Liver (tissue), 9 donors: Measurements from ENCODE around the gene NRDC. TPM values are rescaled to one million over a fixed set of nuclear protein-coding genes. Genes with fewer than 3 reads are reported as not detected.
"Not testable (repeated sequence)": the region's sequence is repeated elsewhere in the genome, so short reads cannot be mapped to it uniquely, and the experiment has no call there.

Experiments
- DNase-seq: peaks from one replicate; pipeline ENCODE4 v3.0.0-alpha.2; 2017; ENCODE audit warnings: low spot score
- H3K27ac ChIP-seq, 2 donors: one replicate each; pipeline ENCODE4 v1.7.0; 2013; ENCODE audit warnings: inconsistent platforms in 2 of 2, low read length in 2 of 2, control low read depth in 1 of 2, low read depth in 1 of 2, mild to moderate bottlenecking in 1 of 2
- H3K27me3 ChIP-seq, 4 donors: one replicate each; pipeline versions ENCODE4 v1.6.1 to v1.7.0; 2013; ENCODE audit warnings: low read length in 3 of 4, inconsistent platforms in 1 of 4, mild to moderate bottlenecking in 1 of 4, moderate library complexity in 1 of 4; ENCODE audit not compliant: control insufficient read depth in 4 of 4, insufficient read depth in 4 of 4
- H3K36me3 ChIP-seq, 4 donors: one replicate each; pipeline versions ENCODE4 v1.6.1 to v1.7.0; 2013; ENCODE audit warnings: low read length in 3 of 4, mild to moderate bottlenecking in 3 of 4, low read depth in 1 of 4, moderate library complexity in 1 of 4; ENCODE audit not compliant: control insufficient read depth in 4 of 4, insufficient read depth in 3 of 4
- H3K4me1 ChIP-seq, 4 donors: one replicate each; pipeline versions ENCODE4 v1.6.1 to v1.7.0; 2013; ENCODE audit warnings: low read length in 3 of 4, mild to moderate bottlenecking in 3 of 4, moderate library complexity in 1 of 4; ENCODE audit not compliant: control insufficient read depth in 4 of 4, insufficient read depth in 4 of 4
- H3K4me3 ChIP-seq, 3 donors: one replicate each; pipeline versions ENCODE4 v1.6.1 to v1.7.0; 2013; ENCODE audit warnings: low read length in 3 of 3, control low read depth in 1 of 3, low read depth in 1 of 3, mild to moderate bottlenecking in 1 of 3
- H3K9ac ChIP-seq, 2 donors: one replicate each; pipeline ENCODE4 v1.7.0; 2013; ENCODE audit warnings: low read length in 2 of 2, mild to moderate bottlenecking in 2 of 2, moderate library complexity in 2 of 2, control low read depth in 1 of 2, low read depth in 1 of 2
- H3K9me3 ChIP-seq, 4 donors: one replicate each; pipeline versions ENCODE4 v1.6.1 to v1.7.0; 2013; ENCODE audit warnings: low read length in 3 of 4; ENCODE audit not compliant: control insufficient read depth in 4 of 4
- EGR1 ChIP-seq, 2 donors: IDR thresholded peaks; 2 replicates each; pipeline ENCODE4 v1.6.1; 2016 to 2018; ENCODE audit warnings: antibody characterized with exemption in 2 of 2, low read depth in 2 of 2
- FOXA1 ChIP-seq: IDR thresholded peaks from 2 replicates; pipeline ENCODE4 v1.6.1; 2016; ENCODE audit warnings: antibody characterized with exemption
- HNF4G ChIP-seq: IDR thresholded peaks from 2 replicates; pipeline ENCODE4 v1.6.1; 2016; ENCODE audit warnings: antibody characterized with exemption
- JUND ChIP-seq, 2 donors: IDR thresholded peaks; 2 replicates each; pipeline ENCODE4 v1.6.1; 2016; ENCODE audit warnings: antibody characterized with exemption in 2 of 2
- REST ChIP-seq: IDR thresholded peaks from 2 replicates; pipeline ENCODE4 v1.6.1; 2016; ENCODE audit warnings: antibody characterized with exemption, mild to moderate bottlenecking
- SP1 ChIP-seq: IDR thresholded peaks from 2 replicates; pipeline ENCODE4 v1.6.1; 2018; ENCODE audit warnings: antibody characterized with exemption, mild to moderate bottlenecking
- TAF1 ChIP-seq: conservative IDR thresholded peaks from 2 replicates; pipeline ENCODE4 v1.6.1; 2016; ENCODE audit warnings: antibody characterized with exemption, mild to moderate bottlenecking
- ZBTB33 ChIP-seq: IDR thresholded peaks from 2 replicates; pipeline ENCODE4 v1.6.1; 2016; ENCODE audit warnings: antibody characterized with exemption
- WGBS: extraction: QIAGEN DNeasy Blood & Tissue Kit; methylation state at CpG from one replicate; pipeline ENCODE4 v1.1.7; 2013; 5-methylcytosine and 5-hydroxymethylcytosine counted together
- polyA plus RNA-seq, 2 donors: library from polyadenylated mRNA; stranded (reverse) in 1 of 2; unstranded in 1 of 2; fragments of 200-250 nt in 1 of 2; fragments of >200 nt in 1 of 2; fragmentation: Nextera tagmentation in 1 of 2; extraction: Ambion mirVana in 1 of 2; gene quantifications; one replicate each; pipeline versions ENCODE4 v1.2.1 to v1.2.3, GENCODE V29; 2013 to 2015
- total RNA-seq, 2 donors: library from RNA; depleted of rRNA; stranded (reverse); fragments of >200 nt; gene quantifications; one replicate each; pipeline ENCODE4 v1.2.3, GENCODE V29; 2014
- TF ChIP-seq, protein P1 (sequence below): IDR thresholded peaks from 2 replicates; pipeline ENCODE4 v1.6.1; 2016; ENCODE audit warnings: antibody characterized with exemption
- TF ChIP-seq, protein P2 (sequence below): IDR thresholded peaks from 2 replicates; pipeline ENCODE4 v1.6.1; 2016; ENCODE audit warnings: antibody characterized with exemption
- donor health status: healthy.
- donor health status: healthy.
- donor health status: healthy.
- donor health status: healthy.
- donor health status: healthy.

The NRDC gene
- total and polyA plus RNA-seq, 4 donors: 42.8 to 88.7 (median 72.1) TPM

DNA sequence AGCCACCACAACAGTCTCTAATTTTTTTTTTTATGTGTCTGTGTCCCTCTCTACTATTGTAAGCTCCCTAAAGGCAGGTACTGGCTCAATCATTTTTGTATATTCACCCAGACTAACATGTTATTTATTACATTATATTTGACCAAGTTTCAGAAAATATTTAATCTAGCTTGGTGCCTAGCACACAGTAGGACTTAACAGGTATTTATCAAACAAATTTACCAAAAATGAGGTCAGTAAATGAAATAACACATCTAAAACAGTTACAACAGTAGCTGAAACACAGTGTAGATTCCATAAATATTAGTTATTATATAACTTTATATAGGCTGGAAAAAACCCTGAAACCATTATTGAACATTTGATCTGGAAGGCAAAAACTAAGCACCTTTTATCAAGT is 2.7 kb downstream of the NRDC start:
- Histone ChIP-seq H3K9ac (no peak overlapping the region), H3K4me3 (no peak overlapping the region), H3K36me3 (peaks cover 0 to 3% (median 0%) of the 10 kb centered on the region in 4 donors), H3K27ac (no peak overlapping the region), H3K9me3 (no peaks in the 10 kb centered on the region), H3K4me1 (peaks cover 0 to 30% (median 19%) of the 10 kb centered on the region in 4 donors), H3K27me3 (no peaks in the 10 kb centered on the region)
- TF ChIP-seq ZBTB33 (no peak), EGR1 (IDR thresholded peaks at IDR 0.05; ENCODE audit: low read depth in 2 of 2) (no peak)
- TF ChIP-seq, protein P1, sequence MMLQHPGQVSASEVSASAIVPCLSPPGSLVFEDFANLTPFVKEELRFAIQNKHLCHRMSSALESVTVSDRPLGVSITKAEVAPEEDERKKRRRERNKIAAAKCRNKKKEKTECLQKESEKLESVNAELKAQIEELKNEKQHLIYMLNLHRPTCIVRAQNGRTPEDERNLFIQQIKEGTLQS: no peak
- DNase-seq: no peak

- WGBS: 68% methylated on average over 6 of the region's 6 CpGs
- H3K27ac ChIP-seq: no peak overlapping the region
- H3K36me3 ChIP-seq: peaks cover 0 to 3% (median 0%) of the 10 kb centered on the region in 4 donors
- H3K4me3 ChIP-seq: no peak overlapping the region
- TF ChIP-seq ZBTB33 (no peak), HNF4G (no peak)
- no peaks in the 10 kb centered on the region for H3K27me3 ChIP-seq
- no peak overlapping the region for H3K9ac ChIP-seq
- no peak for DNase-seq
- peaks cover 0 to 30% (median 19%) of the 10 kb centered on the region in 4 donors for H3K4me1 ChIP-seq
- H3K9me3 ChIP-seq: no peaks in the 10 kb centered on the region
These were observed 3.2 kb downstream of the NRDC start for GRCh38 chr1:51875291-51875772.

DNA sequence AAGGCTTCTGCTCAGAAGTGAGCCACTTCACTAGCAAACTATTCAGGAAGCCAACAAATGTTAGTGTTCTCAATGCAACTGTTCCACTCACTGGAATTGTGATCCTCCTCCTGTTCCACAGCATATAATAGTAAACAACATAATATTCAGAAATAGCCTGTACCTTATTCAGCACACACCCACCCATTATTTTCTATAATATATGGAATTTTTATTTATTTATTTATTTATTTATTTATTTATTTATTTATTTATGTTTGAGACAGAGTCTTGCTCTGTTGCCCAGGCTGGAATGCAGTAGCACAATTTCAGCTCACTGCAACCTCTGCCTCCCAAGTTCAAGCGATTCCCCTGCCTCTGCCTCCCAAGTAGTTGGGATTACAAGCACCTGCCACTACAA is 5.3 kb downstream of the NRDC start:
- H3K4me1 ChIP-seq: peaks cover 0 to 26% (median 14%) of the 10 kb centered on the region in 4 donors
- not testable (repeated sequence) for DNase-seq, H3K9ac ChIP-seq, H3K27ac ChIP-seq, H3K27me3 ChIP-seq, H3K9me3 ChIP-seq, H3K4me3 ChIP-seq, H3K36me3 ChIP-seq
- WGBS: 95% methylated on average over 1 of the region's 1 CpG

- Histone ChIP-seq H3K4me3 (no peak overlapping the region), H3K27me3 (no peaks in the 10 kb centered on the region), H3K9me3 (no peaks in the 10 kb centered on the region), H3K9ac (no peak overlapping the region), H3K4me1 (peaks cover 0 to 12% (median 7%) of the 10 kb centered on the region in 4 donors), H3K36me3 (peaks cover 0 to 3% (median 0%) of the 10 kb centered on the region in 4 donors), H3K27ac (no peak overlapping the region)
- DNase-seq: no peak
- TF ChIP-seq JUND (IDR thresholded peaks at IDR 0.05) (no peak), EGR1 (IDR thresholded peaks at IDR 0.05; ENCODE audit: low read depth in 2 of 2) (no peak), TAF1 (no peak), REST (no peak), FOXA1 (no peak), SP1 (no peak)
- TF ChIP-seq, protein P1: no peak
- TF ChIP-seq, protein P2, sequence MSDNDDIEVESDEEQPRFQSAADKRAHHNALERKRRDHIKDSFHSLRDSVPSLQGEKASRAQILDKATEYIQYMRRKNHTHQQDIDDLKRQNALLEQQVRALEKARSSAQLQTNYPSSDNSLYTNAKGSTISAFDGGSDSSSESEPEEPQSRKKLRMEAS: no peak
- WGBS: 95% methylated on average over 6 of the region's 6 CpGs
These were observed 7.1 kb downstream of the NRDC start for GRCh38 chr1:51871351-51871975.
